CD4-positive, alpha-beta T cell treated with Interleukin-17A for 4 hours (primary cell): Measurements from ENCODE around the gene BRCA1.
"Not testable (repeated sequence)": the region's sequence is repeated elsewhere in the genome, so short reads cannot be mapped to it uniquely, and the experiment has no call there.

ENCODE experiments used
- DNase-seq: peaks from one replicate; pipeline ENCODE4 v3.0.0-alpha.2; 2020; ENCODE audit warnings: mixed read lengths

The BRCA1 gene

DNA sequence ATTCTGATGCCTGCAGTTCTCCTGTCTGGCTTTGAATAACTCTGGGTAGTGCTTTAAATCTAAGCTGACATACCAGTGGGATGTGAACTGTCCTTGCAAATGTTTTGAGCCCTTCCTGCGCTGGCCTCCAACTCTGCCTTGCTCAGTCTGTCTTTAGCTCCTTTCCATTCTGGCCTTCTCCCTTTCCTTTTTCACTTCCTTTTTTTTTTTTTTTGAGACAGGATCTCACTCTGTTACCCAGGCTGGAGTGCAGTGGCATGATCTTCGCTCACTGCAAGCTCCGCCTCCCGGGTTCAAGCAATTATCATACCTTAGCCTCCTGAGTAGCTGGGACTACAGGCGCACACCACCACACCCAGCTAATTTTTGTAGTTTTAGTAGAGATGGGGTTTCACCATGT lies 8.3 kb upstream of the BRCA1 start:
- not testable (repeated sequence) for DNase-seq

GRCh38 chr17:43132117-43132516 lies 7.0 kb upstream of the BRCA1 start:
- no peak for DNase-seq

- no peak for DNase-seq
Observed at GRCh38 chr17:43129671-43130010, 4.5 kb upstream of the BRCA1 start.

DNA sequence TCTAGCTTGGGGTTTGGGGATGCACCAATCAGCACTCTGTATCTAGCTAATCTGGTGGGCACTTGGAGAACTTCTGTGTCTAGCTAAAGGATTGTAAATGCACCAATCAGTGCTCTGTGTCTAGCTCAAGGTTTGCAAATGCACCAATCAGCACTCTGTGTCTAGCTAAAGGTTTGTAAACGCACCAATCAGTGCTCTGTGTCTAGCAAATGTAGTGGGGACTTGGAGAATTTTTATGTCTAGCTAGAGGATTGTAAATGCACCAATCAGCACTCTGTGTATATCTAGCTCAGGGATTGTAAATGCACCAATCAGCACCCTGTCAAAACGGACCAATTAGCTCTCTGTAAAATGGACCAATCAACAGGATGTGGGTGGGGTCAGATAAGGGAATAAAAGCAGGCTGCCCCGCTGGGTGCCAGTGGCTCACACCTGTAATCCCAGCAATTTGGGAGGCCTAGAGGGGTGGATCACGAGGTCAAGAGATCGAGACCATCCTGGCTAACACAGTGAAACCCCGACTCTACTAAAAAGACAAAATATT lies 2.2 kb upstream of the BRCA1 start:
- DNase-seq, result not testable (repeated sequence)

- no peak for DNase-seq
Observed at GRCh38 chr17:43126911-43127290, 1.7 kb upstream of the BRCA1 start.

- no peak for DNase-seq
Observed at GRCh38 chr17:43125967-43126910, 1.1 kb upstream of the BRCA1 start.

GRCh38 chr17:43118679-43119615 lies 6.2 kb downstream of the BRCA1 start:
- DNase-seq, result no peak

DNA sequence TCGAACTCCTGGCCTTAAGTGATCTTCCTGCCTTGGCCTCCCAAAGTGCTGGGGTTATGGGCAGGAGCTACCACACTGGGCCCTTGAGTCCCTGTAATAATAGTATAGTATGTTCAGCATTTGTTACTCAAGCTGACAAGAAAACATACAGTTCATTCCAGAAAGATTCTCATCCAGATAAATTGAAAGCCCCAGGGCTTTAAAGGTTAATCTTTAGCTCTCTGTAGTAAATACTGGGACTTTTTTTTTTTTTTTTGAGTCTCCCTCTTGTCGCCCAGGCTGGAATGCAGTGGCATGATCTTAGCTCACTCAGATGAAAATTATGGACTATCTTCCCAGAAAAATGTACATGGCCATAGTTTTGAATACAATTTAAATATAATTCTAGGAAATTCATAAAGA lies 11.0 kb downstream of the BRCA1 start:
- no peak for DNase-seq

DNA sequence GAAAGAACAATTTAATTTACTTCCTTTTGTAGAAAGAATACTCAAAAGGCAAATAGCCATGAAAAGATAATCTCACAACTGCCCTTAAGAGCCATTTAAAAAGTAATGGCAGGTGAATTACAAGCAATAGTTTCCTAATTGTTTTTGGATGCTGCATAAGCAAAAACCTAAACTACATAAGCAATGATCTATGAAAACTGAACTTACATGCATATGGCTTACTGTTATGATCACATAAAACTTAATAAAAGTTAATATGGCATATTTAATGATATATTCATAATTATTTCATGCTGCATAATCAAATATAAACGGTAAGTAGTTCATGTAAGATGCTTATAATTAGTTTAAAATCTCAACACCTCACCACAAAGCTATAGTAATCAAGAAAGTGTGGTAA lies 18.6 kb downstream of the BRCA1 start:
- no peak for DNase-seq

DNA sequence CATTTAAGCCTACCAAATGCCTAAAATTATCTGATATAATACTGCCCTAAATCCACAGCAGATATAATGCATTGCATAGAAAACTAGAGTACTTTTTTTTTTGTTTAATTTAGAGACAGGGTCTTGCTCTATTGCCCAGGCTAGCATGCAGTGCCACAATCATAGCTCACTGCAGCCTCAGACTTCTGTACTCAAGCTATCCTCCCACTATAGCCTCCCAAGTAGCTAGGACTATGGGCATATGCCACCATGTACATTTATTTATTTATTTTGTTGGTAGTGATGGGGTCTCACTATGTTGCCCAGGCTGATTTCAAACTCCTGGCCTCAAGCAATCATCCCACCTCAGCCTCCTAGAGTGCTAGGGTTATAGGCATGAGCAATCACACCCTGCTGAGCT lies 20.0 kb downstream of the BRCA1 start:
- DNase-seq, result no peak

DNA sequence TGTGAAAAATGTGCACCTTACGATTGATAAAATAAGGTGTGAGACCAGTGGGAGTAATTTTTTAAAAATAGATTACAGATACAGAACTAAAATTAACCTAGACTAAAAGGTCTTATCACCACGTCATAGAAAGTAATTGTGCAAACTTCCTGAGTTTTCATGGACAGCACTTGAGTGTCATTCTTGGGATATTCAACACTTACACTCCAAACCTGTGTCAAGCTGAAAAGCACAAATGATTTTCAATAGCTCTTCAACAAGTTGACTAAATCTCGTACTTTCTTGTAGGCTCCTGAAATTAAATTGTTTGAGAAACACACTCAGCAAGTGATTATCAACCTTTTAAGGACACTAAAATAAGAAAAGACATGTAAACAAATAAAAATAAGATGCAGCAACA lies 20.5 kb downstream of the BRCA1 start:
- no peak for DNase-seq

DNA sequence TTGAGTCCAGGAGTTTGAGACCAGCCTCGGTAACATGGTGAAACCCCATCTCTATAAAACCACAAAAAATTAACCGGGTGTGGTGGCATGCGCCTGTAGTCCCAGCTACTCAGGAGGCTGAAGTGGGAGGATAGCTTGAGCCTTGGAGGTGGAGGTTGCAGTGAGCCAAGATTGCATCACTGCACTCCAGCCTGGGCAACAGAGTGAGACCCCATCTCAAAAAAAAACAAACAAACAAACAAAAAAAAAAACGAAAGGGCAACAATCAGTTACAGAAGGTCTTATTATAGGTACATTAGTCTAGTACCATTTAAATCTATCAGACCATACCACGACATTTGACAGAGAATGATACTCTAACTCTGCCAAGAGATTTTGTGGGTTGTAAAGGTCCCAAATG lies 29.8 kb downstream of the BRCA1 start:
- not testable (repeated sequence) for DNase-seq

DNA sequence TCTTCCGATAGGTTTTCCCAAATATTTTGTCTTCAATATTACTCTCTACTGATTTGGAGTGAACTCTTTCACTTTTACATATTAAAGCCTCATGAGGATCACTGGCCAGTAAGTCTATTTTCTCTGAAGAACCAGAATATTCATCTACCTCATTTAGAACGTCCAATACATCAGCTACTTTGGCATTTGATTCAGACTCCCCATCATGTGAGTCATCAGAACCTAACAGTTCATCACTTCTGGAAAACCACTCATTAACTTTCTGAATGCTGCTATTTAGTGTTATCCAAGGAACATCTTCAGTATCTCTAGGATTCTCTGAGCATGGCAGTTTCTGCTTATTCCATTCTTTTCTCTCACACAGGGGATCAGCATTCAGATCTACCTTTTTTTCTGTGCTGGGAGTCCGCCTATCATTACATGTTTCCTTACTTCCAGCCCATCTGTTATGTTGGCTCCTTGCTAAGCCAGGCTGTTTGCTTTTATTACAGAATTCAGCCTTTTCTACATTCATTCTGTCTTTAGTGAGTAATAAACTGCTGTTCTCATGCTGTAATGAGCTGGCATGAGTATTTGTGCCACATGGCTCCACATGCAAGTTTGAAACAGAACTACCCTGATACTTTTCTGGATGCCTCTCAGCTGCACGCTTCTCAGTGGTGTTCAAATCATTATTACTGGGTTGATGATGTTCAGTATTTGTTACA lies 30.9 kb downstream of the BRCA1 start:
- no peak for DNase-seq

DNA sequence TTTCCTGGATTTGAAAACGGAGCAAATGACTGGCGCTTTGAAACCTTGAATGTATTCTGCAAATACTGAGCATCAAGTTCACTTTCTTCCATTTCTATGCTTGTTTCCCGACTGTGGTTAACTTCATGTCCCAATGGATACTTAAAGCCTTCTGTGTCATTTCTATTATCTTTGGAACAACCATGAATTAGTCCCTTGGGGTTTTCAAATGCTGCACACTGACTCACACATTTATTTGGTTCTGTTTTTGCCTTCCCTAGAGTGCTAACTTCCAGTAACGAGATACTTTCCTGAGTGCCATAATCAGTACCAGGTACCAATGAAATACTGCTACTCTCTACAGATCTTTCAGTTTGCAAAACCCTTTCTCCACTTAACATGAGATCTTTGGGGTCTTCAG lies 32.3 kb downstream of the BRCA1 start:
- DNase-seq, result no peak

DNA sequence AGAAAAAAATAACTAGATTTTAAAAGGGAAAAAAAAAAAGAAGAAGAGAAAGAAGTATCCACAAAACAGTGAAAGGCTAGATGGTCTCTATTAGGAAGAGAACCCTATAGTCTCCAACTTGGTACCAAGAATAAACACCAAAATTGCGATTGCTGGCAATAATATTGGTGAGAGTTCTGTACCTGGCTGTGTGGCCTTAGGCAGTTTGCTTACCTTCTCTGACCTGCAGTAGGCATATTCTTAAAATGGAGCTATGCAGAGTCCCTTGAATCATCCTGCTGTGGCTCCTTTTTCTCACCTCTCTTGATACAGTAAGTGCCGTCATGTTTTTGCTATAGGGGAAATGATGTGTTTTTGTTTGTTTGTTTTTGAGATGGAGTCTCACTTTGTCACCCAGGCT lies 35.1 kb downstream of the BRCA1 start:
- no peak for DNase-seq

DNA sequence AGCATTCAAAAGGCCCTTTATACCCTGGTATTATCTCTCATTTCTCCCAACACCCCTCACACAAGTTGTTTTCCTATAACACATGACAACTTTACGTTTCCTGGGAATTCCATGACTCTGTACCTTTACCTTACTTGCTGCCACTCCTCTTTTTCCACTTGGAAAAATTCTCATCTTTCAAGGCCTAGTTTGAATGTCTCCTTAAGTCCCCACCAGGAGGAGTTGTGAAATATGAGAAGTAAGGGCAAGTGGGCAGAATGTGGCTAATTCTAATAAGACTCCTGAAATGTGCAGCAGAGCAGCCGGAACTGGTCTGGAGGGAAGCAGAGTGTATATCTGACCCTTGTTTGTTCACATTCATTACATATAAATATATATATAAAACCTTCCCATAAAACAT lies 39.7 kb downstream of the BRCA1 start:
- DNase-seq, result no peak

- no peak for DNase-seq
Observed at GRCh38 chr17:43079641-43080302, 45.4 kb downstream of the BRCA1 start.

GRCh38 chr17:43074869-43075268 lies 50.3 kb downstream of the BRCA1 start:
- no peak for DNase-seq

- no peak for DNase-seq
Observed at GRCh38 chr17:43070872-43071271, 54.3 kb downstream of the BRCA1 start.

GRCh38 chr17:43070257-43070656 lies 54.9 kb downstream of the BRCA1 start:
- no peak for DNase-seq

DNA sequence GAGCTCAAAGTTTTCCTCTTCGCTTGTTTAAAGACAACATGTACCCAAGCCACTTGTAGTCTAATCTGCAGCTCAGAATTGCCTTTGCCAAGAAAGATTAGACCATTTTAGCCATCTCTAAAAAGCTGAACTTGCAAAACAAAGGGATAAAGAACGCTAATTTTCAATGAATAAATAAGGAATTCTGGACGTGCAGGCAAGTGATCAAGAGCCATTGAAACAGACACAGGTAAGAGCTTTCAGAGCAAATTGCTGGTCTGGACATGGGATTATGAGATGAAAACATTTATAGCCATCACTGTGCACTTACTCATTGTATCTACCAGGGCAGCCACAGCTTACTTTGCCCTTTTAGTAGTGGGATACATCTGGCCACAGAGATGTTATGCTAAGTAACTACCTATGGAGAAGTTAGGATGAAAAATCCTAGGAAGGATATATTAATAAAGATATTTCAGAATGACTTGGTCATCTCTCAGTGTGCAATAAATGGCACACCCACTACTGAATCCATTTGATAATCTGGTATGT lies 55.7 kb downstream of the BRCA1 start:
- DNase-seq, result no peak
